Neural crest cell (in vitro differentiated cells): Measurements from ENCODE around the gene SLAMF7. TPM values are rescaled to one million over a fixed set of nuclear protein-coding genes. Genes with fewer than 3 reads are reported as not detected.

Experiments used
- DNase-seq: peaks from one replicate; pipeline ENCODE4 v3.0.0; 2021; ENCODE audit warnings: low read depth, mixed read lengths, low spot score
- H3K27ac Mint-ChIP-seq: one replicate; pipeline ENCODE4 v1.8.0; 2021; ENCODE audit warnings: mild to moderate bottlenecking, mixed read lengths; ENCODE audit not compliant: unreplicated experiment
- H3K27me3 Mint-ChIP-seq: 2 replicates; pipeline ENCODE4 v1.8.0; 2021; ENCODE audit warnings: low read depth, mild to moderate bottlenecking, mixed read lengths
- H3K36me3 Mint-ChIP-seq: 2 replicates; pipeline ENCODE4 v1.8.0; 2021; ENCODE audit warnings: low read depth, mild to moderate bottlenecking, mixed read lengths
- H3K4me1 Mint-ChIP-seq: 2 replicates; pipeline ENCODE4 v1.8.0; 2021; ENCODE audit warnings: mixed read lengths
- H3K4me3 Mint-ChIP-seq: one replicate; pipeline ENCODE4 v1.8.0; 2021; ENCODE audit warnings: mild to moderate bottlenecking, mixed read lengths
- H3K9me3 Mint-ChIP-seq: 2 replicates; pipeline ENCODE4 v1.8.0; 2021; ENCODE audit warnings: mixed read lengths
- CTCF ChIP-seq: fragments of 200-600 bp; sonication (generic); conservative IDR thresholded peaks from 2 replicates; pipeline ENCODE4 v1.5.0; 2021; ENCODE audit warnings: antibody characterized with exemption, mild to moderate bottlenecking
- total RNA-seq: library from RNA; stranded (reverse); gene quantifications from 2 replicates; pipeline ENCODE4 v1.2.1, GENCODE V29; 2021

Gene SLAMF7
- total RNA-seq, 1 donor from 2014 or later = not detected

GRCh38 chr1:160740133-160740688 is 1.2 kb downstream of the SLAMF7 start:
- no peak for DNase-seq
- H3K9me3 Mint-ChIP-seq = no peaks in the 10 kb centered on the region
- peaks cover 20% of the 10 kb centered on the region for H3K27me3 Mint-ChIP-seq
- no peak overlapping the region for H3K4me3 Mint-ChIP-seq
- H3K4me1 Mint-ChIP-seq = peaks cover 3% of the 10 kb centered on the region
- H3K36me3 Mint-ChIP-seq = no peaks in the 10 kb centered on the region
- H3K27ac Mint-ChIP-seq = no peak overlapping the region
- TF ChIP-seq CTCF = no peak

- DNase-seq = no peak
- Mint-ChIP-seq H3K9me3 (no peaks in the 10 kb centered on the region), H3K4me3 (no peak overlapping the region), H3K27ac (no peak overlapping the region), H3K27me3 (peaks cover 20% of the 10 kb centered on the region), H3K4me1 (peaks cover 6% of the 10 kb centered on the region), H3K36me3 (no peaks in the 10 kb centered on the region)
- TF ChIP-seq CTCF = no peak
Observed at GRCh38 chr1:160741092-160741501, 2.0 kb downstream of the SLAMF7 start.

- TF ChIP-seq CTCF = no peak
- no peaks in the 10 kb centered on the region for H3K9me3 Mint-ChIP-seq
- no peak for DNase-seq
- H3K4me3 Mint-ChIP-seq = no peak overlapping the region
- peaks cover 20% of the 10 kb centered on the region for H3K27me3 Mint-ChIP-seq
- H3K36me3 Mint-ChIP-seq = no peaks in the 10 kb centered on the region
- H3K4me1 Mint-ChIP-seq = peaks cover 6% of the 10 kb centered on the region
- H3K27ac Mint-ChIP-seq = no peak overlapping the region
Observed at GRCh38 chr1:160741612-160742348, 2.7 kb downstream of the SLAMF7 start.

GRCh38 chr1:160742428-160743127 is 3.5 kb downstream of the SLAMF7 start:
- Mint-ChIP-seq H3K4me1 (peaks cover 6% of the 10 kb centered on the region), H3K36me3 (no peaks in the 10 kb centered on the region)
- TF ChIP-seq CTCF = no peak

GRCh38 chr1:160743266-160743665 is 4.2 kb downstream of the SLAMF7 start:
- Mint-ChIP-seq H3K9me3 (no peaks in the 10 kb centered on the region), H3K4me1 (peaks cover 6% of the 10 kb centered on the region)

More at GRCh38 chr1:160742428-160743127, 3.5 kb downstream of the SLAMF7 start:
- no peak for DNase-seq
- Mint-ChIP-seq H3K27ac (no peak overlapping the region), H3K9me3 (no peaks in the 10 kb centered on the region), H3K4me3 (no peak overlapping the region), H3K27me3 (peaks cover 17% of the 10 kb centered on the region)

More at GRCh38 chr1:160743266-160743665, 4.2 kb downstream of the SLAMF7 start:
- Mint-ChIP-seq H3K4me3 (no peak overlapping the region), H3K27ac (no peak overlapping the region), H3K27me3 (peaks cover 12% of the 10 kb centered on the region), H3K36me3 (no peaks in the 10 kb centered on the region)
- no peak for DNase-seq
- no peak for TF ChIP-seq CTCF
